Panc1 (cell line): ENCODE results near the gene GRK2. TPM values are rescaled to one million over a fixed set of nuclear protein-coding genes. Genes with fewer than 3 reads are reported as not detected.

Experiments used
- ATAC-seq: fragments of 200-7000 bp; cut with Tn5 transposase; 2 replicates; pipeline ENCODE4 v1.9.1; 2020; ENCODE audit warnings: mild to moderate bottlenecking, moderate library complexity
- BruUV-seq: library from RNA; stranded (reverse); fragments of 400-500 nt; replicated peaks from 2 replicates; lab custom pipeline; 2021; lab: Mats Ljungman, UMichigan
- CTCF ChIA-PET: fragments of 300-600 bp; sonication (Branson Sonifier 250); formaldehyde crosslinking; loops from one replicate; lab custom pipeline; 2022; ENCODE audit warnings: antibody characterized with exemption; lab: Charles Lee
- POLR2A ChIA-PET: fragments of 300-600 bp; sonication (Branson Sonifier 250); formaldehyde crosslinking; loops from one replicate; lab custom pipeline; 2022; ENCODE audit warnings: antibody characterized with exemption; lab: Charles Lee
- DNase-seq: peaks from one replicate; pipeline ENCODE4 v3.0.0-alpha.2; 2010; ENCODE audit warnings: low read depth, low spot score
- H3K27ac ChIP-seq: 2 replicates; pipeline ENCODE4 v1.5.1; 2011; ENCODE audit warnings: mild to moderate bottlenecking, low read length, inconsistent platforms
- H3K27me3 ChIP-seq: fragments of 200-500 bp; sonication (Bioruptor generic); 2 replicates; pipeline ENCODE4 v1.6.0; 2014; ENCODE audit warnings: low read length, inconsistent platforms; ENCODE audit not compliant: control insufficient read depth, insufficient read depth
- H3K36me3 ChIP-seq: fragments of 200-500 bp; sonication (Bioruptor generic); 2 replicates; pipeline ENCODE4 v1.5.1; 2014; ENCODE audit warnings: inconsistent platforms, mild to moderate bottlenecking, low read length, moderate library complexity; ENCODE audit not compliant: control insufficient read depth, insufficient read depth
- H3K4me1 ChIP-seq: 2 replicates; pipeline ENCODE4 v1.5.1; 2011; ENCODE audit warnings: inconsistent platforms, mild to moderate bottlenecking, low read length, moderate library complexity; ENCODE audit not compliant: control insufficient read depth, insufficient read depth
- H3K4me3 ChIP-seq, 2 experiments: 2 replicates each; pipeline ENCODE4 v1.5.1; 2011 to 2012; ENCODE audit warnings: low read depth in 2 of 2, low read length in 2 of 2, mild to moderate bottlenecking in 2 of 2, inconsistent platforms in 1 of 2, moderate library complexity in 1 of 2
- H3K9me3 ChIP-seq: fragments of 200-500 bp; sonication (Bioruptor generic); 2 replicates; pipeline ENCODE4 v1.5.1; 2014; ENCODE audit warnings: low read depth, mild to moderate bottlenecking, inconsistent platforms, low read length, moderate library complexity; ENCODE audit not compliant: control insufficient read depth, insufficient read depth
- CTCF ChIP-seq: fragments of 450-650 bp; IDR thresholded peaks from 2 replicates; pipeline ENCODE4 v1.5.1; 2017; ENCODE audit warnings: mild to moderate bottlenecking
- POLR2AphosphoS5 ChIP-seq: IDR thresholded peaks from 2 replicates; pipeline ENCODE4 v1.6.1; 2012; ENCODE audit warnings: mild to moderate bottlenecking, low read depth, low read length, moderate library complexity
- SIN3A ChIP-seq: IDR thresholded peaks from 2 replicates; pipeline ENCODE4 v1.6.1; 2012; ENCODE audit warnings: low read depth, mild to moderate bottlenecking, low read length, moderate library complexity, borderline replicate concordance; ENCODE audit not compliant: insufficient read depth
- TCF7L2 ChIP-seq: IDR thresholded peaks from 2 replicates; pipeline ENCODE4 v1.6.1; 2011; ENCODE audit warnings: mild to moderate bottlenecking, low read depth, low read length, inconsistent platforms
- in situ Hi-C: cut with HindIII; loops from 2 replicates; pipeline ENCODE4 v1.10.0; 2016; ENCODE audit warnings: low sequenced_read_pairs, low pct_unique_long_range_greater_than_20kb
- intact Hi-C: fragments of 100-400 bp; cut with micrococcal nuclease; formaldehyde crosslinking; loops from one replicate; pipeline ENCODE4 v1.10.0; 2022; ENCODE audit not compliant: unreplicated experiment
- total RNA-seq: library from RNA; stranded (reverse); gene quantifications from one replicate; pipeline ENCODE4 v1.2.1, GENCODE V29; 2021; ENCODE audit not compliant: unreplicated experiment
- TF ChIP-seq, protein P1 (sequence below), 2 experiments: IDR thresholded peaks; 2 replicates each; pipeline ENCODE4 v1.6.1; 2011 to 2012; ENCODE audit warnings: low read depth in 2 of 2, control low read depth in 1 of 2, low read length in 1 of 2, mild to moderate bottlenecking in 1 of 2, moderate library complexity in 1 of 2; ENCODE audit not compliant: insufficient read depth in 1 of 2

Gene GRK2
- total RNA-seq, 1 experiment from 2014 or later, result 103 TPM

GRCh38 chr11:67230406-67230805 lies 35.9 kb upstream of the GRK2 start:
- CTCF ChIA-PET, result interaction anchor here (0.6 kb wide), 1 partner anchor 58 kb away, joined by 3 read pairs; no protein-coding TSS in a partner anchor
- H3K36me3 ChIP-seq, result peaks cover 23% of the 10 kb centered on the region

DNA sequence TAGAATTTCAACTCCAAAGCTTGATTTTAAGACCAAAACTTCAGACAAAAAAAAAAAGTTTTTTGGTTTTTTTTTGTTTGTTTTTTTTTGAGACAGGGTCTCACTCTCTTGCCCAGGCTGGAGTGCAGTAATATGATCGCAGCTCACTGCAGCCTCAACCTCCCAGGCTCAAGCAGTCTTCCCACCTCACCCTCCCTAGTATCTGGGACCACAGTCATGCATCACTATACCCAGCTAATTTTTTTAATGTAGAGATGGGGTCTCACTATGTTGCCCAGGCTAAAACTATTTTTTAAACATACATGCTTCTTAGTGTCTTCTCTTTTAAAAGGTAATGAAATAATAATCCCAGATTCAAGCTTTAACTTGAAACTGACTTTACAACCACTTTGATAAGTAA lies 35.4 kb upstream of the GRK2 start:
- CTCF ChIA-PET, result no interaction called here
- intact Hi-C loops (no loop called here), in situ Hi-C loops (loop anchor here (5.0 to 10.0 kb wide), 2 partner anchors 39 to 66 kb away; no protein-coding TSS in a partner anchor)
- no peaks in the 10 kb centered on the region for H3K4me1 ChIP-seq
- H3K36me3 ChIP-seq, result peaks cover 23% of the 10 kb centered on the region
- no peak overlapping the region for H3K4me3 ChIP-seq
- ATAC-seq (no peak), DNase-seq (no peak)
- H3K27ac ChIP-seq, result no peak overlapping the region
- H3K9me3 ChIP-seq, result no peaks in the 10 kb centered on the region
- POLR2A ChIA-PET, result interaction anchor here (0.6 kb wide), 1 partner anchor 109 kb away, joined by 7 read pairs; no protein-coding TSS in a partner anchor
- H3K27me3 ChIP-seq, result no peaks in the 10 kb centered on the region
- no peak for TF ChIP-seq SIN3A
- no peak for TF ChIP-seq CTCF
- TF ChIP-seq POLR2AphosphoS5, result no peak
- no peak for TF ChIP-seq TCF7L2
- TF ChIP-seq, protein P1, sequence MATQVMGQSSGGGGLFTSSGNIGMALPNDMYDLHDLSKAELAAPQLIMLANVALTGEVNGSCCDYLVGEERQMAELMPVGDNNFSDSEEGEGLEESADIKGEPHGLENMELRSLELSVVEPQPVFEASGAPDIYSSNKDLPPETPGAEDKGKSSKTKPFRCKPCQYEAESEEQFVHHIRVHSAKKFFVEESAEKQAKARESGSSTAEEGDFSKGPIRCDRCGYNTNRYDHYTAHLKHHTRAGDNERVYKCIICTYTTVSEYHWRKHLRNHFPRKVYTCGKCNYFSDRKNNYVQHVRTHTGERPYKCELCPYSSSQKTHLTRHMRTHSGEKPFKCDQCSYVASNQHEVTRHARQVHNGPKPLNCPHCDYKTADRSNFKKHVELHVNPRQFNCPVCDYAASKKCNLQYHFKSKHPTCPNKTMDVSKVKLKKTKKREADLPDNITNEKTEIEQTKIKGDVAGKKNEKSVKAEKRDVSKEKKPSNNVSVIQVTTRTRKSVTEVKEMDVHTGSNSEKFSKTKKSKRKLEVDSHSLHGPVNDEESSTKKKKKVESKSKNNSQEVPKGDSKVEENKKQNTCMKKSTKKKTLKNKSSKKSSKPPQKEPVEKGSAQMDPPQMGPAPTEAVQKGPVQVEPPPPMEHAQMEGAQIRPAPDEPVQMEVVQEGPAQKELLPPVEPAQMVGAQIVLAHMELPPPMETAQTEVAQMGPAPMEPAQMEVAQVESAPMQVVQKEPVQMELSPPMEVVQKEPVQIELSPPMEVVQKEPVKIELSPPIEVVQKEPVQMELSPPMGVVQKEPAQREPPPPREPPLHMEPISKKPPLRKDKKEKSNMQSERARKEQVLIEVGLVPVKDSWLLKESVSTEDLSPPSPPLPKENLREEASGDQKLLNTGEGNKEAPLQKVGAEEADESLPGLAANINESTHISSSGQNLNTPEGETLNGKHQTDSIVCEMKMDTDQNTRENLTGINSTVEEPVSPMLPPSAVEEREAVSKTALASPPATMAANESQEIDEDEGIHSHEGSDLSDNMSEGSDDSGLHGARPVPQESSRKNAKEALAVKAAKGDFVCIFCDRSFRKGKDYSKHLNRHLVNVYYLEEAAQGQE (IDR thresholded peaks at IDR 0.05; ENCODE audit: insufficient read depth in 1 of 2, low read depth in 2 of 2, low read length in 1 of 2), result no peak
- no TSS peak for BruUV-seq

More at GRCh38 chr11:67230406-67230805, 35.9 kb upstream of the GRK2 start:
- BruUV-seq, result no TSS peak
- H3K27me3 ChIP-seq, result no peaks in the 10 kb centered on the region
- no peak for DNase-seq
- in situ Hi-C loops (loop anchor here (5.0 to 10.0 kb wide), 2 partner anchors 38 to 66 kb away; no protein-coding TSS in a partner anchor), intact Hi-C loops (no loop called here)
- POLR2A ChIA-PET, result interaction anchor here (0.6 kb wide), 1 partner anchor 110 kb away, joined by 7 read pairs; no protein-coding TSS in a partner anchor
- no peak overlapping the region for H3K27ac ChIP-seq
- H3K4me1 ChIP-seq, result no peaks in the 10 kb centered on the region
- TF ChIP-seq POLR2AphosphoS5, result no peak
- no peak for TF ChIP-seq TCF7L2
- TF ChIP-seq, protein P1 (IDR thresholded peaks at IDR 0.05; ENCODE audit: insufficient read depth in 1 of 2, low read depth in 2 of 2, low read length in 1 of 2), result no peak
- no peak for TF ChIP-seq SIN3A
- no peak for TF ChIP-seq CTCF
- H3K9me3 ChIP-seq, result no peaks in the 10 kb centered on the region
- no peak overlapping the region for H3K4me3 ChIP-seq
- no peak for ATAC-seq
